Prostate gland (tissue), 2 donors: ENCODE data around the gene PDE6C.

Experiments used
- CTCF ChIP-seq, 4 experiments: fragments of 200-600 bp in 2 of 4; fragments of 450-650 bp in 2 of 4; sonication (generic) in 2 of 4; IDR thresholded peaks; 1 replicate in 3 of 4; 2 replicates in 1 of 4; pipeline ENCODE4 v1.5.1; 2016 to 2019; ENCODE audit warnings: antibody characterized with exemption in 4 of 4, mild to moderate bottlenecking in 2 of 4, moderate library complexity in 2 of 4
- POLR2A ChIP-seq: fragments of 450-650 bp; IDR thresholded peaks from one replicate; pipeline ENCODE4 v1.6.1; 2016; ENCODE audit warnings: antibody characterized with exemption, mild to moderate bottlenecking
- POLR2AphosphoS5 ChIP-seq: sonication (generic); formaldehyde crosslinking; IDR thresholded peaks from one replicate; pipeline ENCODE4 v1.6.1; 2017; ENCODE audit warnings: antibody characterized with exemption

GRCh38 chr10:93570383-93570782 is 42.0 kb upstream of the PDE6C start:
- TF ChIP-seq CTCF (IDR thresholded peaks at IDR 0.05) (no peak), POLR2AphosphoS5 (no peak), POLR2A (no peak)
